NCI-H774 (cell line): ENCODE measurements around the gene EIF2A.
A peak's percentile ranks its signal among the peaks of the same experiment; 100 is the strongest.
"Not testable (repeated sequence)": the region's sequence is repeated elsewhere in the genome, so short reads cannot be mapped to it uniquely, and the experiment has no call there.

Experiments
- DNase-seq: peaks from one replicate; lab custom pipeline; 2025; lab: John Stamatoyannopoulos, UW

EIF2A gene

DNA sequence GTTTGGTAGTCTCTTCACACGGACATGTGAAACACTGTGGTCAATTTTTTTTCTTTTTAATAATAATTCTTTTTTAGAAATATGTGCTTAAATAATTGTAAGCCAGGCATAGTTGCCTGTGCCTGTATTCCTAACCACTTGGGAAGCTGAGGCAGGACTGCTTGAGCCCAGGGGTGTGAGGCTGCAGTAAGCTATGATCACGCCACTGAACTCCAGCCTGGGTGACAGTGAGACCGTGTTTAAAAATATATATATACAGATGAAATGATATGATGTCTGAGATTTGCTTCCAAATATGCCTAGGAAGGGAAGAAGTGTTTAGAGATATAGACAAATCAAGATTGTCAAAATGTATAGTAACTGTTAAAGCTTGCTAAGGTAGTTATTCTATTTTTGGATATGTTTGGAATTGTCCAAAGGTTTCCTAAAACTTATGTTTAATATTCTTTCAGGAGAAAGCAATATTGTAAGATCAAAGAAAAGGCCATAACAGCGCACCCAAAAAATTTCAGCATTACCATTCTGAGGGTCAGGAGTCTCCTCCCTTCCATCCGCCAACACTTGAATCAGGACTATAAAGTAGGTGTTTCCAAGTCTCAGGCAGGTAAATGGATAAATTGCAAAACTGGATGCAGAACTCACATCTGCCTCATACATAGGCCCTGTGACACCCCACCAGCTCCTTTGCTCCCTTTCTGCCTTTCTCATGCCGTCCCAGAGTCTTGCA is 56.0 kb downstream of the EIF2A start:
- no peak for DNase-seq

DNA sequence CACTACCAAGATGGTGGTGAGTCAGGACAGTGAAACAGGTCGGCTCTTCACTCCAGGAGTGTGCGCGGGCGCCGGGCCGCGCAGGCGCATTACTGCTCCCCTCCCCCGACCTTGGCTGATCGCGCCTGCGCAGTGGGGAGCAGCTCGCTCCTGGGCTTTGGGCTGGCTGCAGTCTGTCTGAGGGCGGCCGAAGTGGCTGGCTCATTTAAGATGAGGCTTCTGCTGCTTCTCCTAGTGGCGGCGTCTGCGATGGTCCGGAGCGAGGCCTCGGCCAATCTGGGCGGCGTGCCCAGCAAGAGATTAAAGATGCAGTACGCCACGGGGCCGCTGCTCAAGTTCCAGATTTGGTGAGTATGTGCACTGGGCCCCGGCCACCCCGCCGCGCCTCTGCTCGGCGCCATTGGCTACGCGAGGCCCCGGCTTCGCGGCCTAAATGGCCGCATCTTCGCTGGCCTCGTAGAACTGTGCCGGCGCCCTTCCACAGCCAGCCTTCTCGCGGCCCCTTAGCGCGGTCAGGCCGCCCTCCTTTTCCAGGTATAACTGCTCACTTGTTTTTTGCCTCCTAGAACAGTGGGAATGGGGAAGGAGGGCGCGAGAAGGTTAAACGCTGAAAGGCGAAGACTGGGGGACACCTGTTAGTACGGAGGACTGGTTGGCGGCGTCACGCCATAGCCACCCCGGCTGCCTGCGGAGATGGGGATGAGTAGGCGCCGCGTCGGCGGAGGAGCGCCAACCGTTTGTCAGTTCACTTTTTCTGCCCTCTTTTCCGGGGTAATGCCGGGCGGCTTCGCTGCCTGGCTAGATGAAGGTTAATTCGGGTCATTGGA is 56.8 kb downstream of the EIF2A start, which contains the start of gene SELENOT:
SELENOT (plus strand) TSS at position 169 of the 827 bp plus-strand sequence; CDS start at position 211, 42 bp downstream.
- DNase-seq, result peak; percentile 95

DNA sequence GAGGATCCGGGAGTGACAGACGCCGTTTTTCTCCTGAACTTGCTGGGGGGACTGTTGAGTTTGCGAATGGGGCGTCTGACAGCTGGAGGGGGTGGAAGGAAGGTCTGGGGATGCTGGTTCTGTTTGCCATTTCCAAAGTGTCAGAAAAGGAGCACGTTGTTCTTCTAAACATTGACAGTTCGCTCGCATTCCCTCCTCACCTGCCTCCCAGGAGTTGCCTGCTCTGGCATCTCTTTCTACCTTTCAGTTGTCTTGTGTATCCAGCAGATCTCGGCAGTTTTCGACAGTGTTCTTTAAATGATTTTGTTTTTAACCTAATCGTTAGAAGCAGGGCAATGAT is 57.4 kb downstream of the EIF2A start:
- DNase-seq, result no peak

DNA sequence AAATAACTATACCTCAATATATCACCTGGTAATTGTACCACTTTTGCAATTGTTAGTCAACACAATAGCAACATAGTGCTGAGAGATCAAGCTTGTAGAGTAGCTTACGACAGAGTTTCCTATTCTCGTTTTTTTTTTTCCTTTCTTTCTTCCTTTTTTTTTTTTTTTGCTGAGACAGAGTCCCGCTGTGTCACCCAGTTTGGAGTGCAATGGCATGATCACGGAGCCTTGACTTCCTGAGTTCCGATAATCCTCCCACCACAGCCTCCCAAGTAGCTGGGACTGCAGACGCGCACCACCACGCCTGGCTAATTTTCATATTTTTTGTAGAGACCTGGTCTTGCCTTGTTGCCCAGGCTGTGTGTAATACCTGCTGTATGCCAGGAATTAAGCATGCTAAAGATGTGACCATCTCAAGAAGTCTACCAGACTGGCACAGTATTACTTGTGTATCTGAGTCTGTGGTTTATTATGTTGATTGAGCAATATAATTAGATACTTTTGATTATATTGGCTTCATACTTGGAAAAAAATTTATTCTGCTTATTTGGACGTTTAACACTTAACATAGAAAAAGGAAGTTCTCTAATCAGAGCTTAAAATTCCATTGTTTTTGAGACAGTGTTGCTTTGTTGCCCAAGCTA is 59.5 kb downstream of the EIF2A start:
- DNase-seq, result no peak

DNA sequence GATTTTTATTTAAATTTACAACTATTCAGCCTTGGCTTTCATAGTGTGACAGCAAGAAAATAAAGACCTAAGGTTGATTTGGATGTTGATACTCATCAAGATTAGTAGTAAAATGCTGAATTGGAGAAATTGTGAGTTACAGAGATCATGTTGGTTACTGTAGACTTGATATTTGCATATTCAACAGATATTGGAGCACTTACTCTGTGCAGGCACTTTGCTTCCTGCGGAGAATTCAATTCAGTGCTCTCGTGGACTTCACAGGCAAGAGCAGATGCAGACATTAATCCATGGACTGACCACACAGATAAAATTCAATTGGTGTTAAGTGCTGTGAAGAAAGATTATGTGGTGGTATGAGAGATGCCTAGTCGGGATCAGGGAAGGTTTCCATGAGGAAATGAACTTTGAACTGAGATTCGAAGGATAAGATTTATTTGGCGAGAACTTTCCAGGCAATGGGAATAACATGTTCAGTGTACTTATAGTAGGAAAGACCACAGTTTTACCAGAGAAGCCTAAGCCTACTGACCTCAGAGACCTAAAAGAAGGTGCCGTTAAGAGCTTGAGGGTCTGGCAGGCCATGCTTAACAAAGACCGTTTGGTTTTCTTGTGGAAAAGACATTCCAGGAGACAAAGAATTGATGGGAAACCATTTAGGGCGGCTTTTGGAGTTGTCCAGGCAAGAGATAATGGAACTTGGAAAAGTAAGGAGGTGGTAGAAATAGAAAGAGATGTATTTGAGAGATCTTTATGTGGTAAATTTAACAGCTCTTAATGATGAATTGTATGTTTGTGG is 60.9 kb downstream of the EIF2A start:
- DNase-seq, result no peak

DNA sequence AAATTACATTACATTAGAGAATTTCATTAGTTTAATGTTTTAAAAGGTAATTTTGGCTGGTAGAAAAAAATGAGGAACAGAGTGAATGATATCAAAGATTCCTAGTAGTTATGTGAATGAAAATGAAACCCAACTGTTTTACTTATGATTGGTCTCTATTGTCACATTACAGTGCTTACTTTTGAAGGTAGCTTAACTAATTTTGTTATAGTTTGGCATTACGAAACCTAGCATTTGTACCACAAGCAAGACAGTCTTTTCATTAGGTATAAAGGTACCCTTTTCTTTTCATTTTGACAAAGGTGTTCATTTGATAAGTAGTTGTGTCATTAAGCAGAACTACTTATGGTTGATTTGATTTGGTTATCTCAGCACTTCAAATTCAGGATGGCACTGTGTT is 63.4 kb downstream of the EIF2A start:
- DNase-seq, result no peak

DNA sequence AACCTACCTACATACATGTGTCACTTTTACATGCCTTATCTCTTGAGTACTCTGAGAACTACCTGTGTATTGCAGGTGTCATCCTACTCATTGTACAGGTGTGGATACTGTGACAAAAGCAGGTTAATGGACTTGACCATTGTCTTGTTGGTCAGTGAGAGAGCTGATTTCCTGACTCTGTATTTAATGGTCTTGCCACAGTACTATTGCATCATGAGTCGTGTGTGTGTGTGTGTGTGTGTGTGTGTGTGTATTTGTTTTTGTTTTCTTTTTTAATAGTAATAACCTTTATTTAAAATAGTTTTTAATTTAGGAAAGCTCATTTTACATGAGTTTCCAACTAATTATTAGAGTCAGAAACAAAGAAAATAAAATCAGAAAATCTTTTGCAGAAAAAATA is 64.2 kb downstream of the EIF2A start:
- DNase-seq, result peak; percentile 37

DNA sequence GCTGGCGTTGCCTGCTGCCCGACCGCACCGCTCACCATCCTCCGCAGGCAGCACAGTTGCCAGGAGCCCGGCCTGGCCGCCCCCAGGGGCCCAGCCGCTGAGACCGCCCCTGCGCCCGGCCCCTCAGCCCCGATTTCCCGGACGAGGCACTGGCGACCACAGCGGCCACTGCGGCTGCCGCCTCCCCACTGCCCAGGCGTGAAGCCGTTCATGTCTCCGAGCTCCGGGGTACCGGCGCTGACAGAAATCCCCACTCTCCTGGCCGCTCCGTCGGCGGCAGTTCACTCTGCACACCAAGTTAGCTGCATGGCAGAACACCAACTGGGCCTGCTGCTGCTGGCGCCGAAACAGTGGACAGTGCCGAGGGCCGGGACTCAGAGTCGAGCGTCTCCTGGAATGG is 65.1 kb downstream of the EIF2A start:
- DNase-seq, result no peak

DNA sequence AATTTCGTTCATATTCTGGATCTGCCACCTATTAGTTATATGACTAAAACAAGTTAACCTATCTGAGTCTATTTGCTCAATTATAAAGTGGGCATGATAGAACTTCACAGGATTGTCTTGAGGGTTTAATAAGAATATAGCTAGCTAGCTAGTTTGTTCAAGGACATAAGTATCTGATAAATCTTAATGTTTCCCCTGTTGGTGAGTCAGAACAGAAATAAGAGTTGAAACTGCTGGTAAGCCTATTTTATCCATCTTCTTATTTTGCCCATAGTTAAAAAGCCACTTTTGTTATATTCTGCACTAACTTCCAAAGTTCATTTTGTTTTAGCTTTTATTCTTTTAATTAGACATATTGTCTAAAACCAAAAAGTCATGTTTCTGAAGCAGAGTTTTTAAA is 65.9 kb downstream of the EIF2A start:
- no peak for DNase-seq

DNA sequence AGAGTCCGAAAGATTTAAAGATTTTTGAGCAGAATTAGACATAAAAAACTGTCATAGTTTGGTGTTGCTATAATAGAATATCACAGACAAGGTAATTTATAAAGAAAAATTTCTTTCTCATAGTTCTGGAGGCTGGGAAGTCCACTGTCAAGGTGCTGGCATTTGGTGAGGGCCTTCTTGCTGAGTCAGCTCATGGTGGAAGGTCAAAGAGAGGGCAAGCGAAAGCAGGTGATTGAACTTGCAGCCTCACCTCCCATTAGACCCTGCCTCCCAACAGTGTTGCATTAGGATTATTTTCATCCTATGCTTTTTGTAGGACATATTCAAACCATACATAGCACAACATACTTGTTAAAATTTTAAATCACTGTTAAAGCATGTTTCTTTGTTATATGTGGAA is 66.4 kb downstream of the EIF2A start:
- no peak for DNase-seq

DNA sequence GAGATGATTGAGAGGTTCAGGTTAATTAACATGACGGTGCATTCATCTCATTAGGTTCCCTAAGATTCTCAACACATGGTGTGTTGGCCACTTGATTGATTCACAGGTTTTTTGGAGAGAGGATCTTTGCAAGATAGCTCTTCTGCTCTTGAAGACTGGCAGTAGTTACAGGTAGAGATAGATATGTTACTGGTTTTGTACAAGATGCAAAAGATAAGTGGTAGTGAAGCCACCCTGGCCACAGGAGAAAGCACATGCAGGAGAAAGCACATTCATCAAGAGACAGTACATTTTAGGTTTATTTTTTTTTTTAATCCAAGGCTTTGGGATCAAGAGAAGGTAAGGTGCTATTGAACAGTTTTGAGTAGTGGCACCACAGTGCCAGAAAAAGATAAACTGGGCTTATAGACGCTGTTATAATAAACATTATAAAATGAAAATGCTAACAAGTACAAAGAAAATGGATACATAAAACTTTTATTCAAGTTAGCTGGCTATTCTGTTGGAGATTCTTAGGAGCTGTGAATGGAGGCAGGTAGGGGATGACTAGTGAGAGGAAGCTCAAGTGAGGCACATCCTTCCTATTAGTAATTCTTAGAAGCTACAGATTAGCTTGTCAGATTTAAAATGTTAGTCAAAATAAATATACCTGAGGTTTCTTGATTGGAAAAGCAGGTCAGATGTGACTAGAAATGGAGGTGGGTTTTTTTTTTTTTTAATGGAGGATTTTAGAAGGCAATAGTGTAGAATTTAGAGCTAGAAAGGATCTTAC is 67.3 kb downstream of the EIF2A start:
- DNase-seq, result no peak

DNA sequence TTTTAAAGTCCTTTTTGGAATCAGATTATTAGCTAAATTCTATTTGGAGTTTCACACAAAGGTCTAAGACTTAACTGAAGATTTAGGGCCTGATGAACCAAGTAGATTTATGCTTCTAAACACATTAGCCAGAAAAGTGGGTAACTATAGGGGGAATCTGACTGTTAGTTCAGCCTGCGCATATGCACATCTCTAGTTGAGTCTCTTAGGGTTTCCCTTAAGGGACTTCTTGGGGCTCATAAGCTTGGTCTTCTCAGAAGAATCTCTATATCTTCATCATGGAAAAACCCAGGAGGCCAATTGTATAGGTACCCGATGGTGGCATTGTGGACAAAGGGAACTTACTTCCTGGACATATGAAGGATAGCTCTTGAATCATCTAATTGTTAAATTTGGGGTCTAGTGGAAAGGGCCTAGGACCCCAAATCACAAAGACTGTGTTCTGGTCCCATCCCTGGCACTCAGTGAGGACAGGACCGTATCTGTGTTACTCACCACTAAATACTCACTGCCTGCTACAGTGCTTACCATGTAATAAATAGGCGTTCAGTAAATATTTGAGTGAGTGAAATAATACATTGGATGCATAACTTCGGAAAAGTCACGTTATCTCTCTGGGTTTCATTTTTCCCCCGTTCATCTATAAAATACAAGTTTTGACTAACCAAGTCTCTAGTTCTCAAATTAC is 73.6 kb downstream of the EIF2A start:
- DNase-seq, result no peak

DNA sequence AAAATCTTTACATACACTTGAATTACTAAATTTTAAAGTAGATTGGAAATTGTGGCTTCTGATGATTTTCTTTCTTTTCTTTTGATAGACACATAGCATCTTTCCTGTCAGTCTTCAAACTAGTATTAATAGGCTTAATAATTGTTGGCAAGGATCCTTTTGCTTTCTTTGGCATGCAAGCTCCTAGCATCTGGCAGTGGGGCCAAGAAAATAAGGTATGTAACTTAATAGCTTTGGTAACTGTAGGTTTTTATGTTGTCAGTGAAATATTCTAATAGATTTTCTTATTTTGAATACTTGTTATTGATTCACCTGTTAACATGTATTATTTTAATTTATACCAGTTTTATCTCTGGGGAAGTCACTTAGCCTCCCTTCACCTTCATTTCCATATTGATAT is 76.4 kb downstream of the EIF2A start:
- not testable (repeated sequence) for DNase-seq

DNA sequence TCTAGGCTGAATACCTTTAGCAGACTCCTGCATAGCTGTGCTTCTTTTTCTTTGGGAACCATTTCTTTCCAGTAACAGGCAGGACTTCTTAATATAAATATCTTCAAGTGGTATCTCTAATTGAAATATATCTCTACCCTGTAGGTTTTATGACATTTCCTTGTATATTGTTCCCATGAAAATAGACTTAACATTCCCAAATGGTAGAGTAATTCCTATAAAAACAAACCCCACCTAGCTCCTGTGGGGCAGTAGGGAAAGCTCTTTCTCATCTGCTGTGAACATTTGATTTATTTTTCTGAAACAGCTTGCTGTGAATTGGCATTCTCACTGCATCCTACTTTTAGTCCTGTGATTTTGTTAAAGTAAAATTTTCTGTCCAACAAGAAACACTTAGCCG is 77.4 kb downstream of the EIF2A start:
- DNase-seq, result no peak

DNA sequence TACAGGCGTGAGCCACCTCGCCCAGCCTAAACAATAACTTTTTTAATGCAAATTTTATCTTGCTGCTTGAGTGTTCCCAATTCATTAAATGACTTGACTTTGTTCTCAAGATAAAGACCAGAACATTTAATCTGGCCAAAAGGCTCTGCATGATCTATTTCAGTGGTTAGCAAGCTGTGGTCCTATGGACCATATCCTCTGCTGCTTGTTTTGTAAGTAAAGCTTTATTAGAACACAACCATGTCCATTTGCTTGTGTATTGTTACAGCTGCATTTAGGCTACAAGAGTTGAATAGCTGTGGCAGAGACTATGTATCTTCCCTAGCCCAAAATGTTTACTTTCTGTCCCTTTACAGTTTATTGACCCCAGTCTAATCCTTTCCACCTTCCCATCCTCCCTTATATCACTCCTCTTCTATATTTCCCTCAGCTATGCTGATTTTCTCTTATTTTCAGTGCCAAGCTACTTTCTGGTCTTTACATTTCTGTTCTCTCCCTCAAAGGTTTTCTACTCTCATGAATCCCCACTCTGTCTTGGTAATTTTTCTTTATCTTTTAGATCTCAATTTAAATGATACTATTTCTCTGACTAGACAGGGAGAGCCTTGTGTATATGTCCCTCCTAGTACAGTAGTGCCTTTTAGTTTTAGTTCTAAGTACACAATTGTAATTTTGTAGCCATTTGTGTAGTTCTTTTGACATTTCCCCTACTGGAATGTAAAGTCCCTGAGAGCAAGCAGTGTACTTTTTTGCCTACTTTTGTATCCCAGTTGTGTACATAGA is 79.8 kb downstream of the EIF2A start:
- no peak for DNase-seq

DNA sequence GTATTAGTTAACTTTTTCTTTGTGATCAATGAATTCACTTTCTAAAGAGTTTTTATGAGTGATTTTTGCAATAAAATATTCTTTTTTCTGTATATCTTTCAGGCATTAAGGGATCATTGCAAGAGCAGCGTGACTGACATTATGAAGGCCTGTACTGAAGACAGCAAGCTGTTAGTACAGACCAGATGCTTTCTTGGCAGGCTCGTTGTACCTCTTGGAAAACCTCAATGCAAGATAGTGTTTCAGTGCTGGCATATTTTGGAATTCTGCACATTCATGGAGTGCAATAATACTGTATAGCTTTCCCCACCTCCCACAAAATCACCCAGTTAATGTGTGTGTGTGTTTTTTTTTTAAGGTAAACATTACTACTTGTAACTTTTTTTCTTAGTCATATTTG is 81.0 kb downstream of the EIF2A start:
- DNase-seq, result no peak

DNA sequence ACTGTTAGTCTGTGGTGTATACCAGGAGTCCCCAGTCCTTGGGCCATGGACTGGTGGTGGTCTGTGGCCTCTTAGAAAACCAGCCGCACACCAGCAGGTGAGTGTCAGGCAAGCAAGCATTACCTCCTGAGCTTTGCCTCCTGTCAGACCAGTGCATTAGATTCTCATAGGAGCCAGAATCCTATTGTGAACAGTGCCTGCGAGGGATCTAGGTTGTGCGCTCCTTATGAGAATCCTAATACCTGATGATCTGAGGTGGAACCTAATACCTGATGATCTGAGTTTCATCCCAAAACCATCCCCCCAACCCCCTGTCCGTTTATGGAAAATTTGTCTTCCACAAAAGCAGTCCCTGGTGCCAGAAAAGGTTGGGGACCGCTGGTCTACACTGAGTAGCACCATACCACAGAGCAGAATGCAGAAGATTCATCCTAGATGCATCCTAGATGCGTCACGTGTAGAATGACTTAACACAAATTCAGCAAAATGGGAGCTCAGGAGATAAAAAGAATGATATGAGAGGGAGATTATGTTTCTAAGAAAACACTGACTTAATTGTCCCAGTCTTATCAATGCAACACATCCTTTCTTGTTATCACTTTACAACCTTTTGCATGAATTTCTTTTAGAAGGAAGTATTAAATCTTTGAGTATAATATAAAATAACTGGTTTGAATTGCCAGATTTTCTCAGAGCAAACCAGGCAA is 85.1 kb downstream of the EIF2A start:
- DNase-seq, result no peak

DNA sequence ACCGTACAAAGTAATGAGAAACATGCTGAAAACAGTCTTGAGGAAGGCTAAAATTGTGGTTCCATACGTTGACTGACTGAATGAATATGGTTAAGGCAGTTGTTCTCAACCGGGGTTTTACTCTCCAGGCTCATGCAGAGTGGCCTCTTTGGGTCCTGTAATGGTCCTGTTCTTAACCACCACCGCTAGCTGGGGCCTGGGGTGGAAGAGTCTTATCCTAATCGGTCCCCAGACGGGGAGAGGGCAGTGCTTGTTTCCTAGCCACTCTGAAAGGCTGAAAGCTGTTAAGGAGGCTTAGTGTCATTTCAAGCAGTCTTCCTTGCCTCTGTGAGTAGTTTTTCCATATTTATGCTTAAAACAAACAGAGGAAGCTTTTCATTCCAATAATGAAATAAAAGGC is 88.5 kb downstream of the EIF2A start:
- no peak for DNase-seq

DNA sequence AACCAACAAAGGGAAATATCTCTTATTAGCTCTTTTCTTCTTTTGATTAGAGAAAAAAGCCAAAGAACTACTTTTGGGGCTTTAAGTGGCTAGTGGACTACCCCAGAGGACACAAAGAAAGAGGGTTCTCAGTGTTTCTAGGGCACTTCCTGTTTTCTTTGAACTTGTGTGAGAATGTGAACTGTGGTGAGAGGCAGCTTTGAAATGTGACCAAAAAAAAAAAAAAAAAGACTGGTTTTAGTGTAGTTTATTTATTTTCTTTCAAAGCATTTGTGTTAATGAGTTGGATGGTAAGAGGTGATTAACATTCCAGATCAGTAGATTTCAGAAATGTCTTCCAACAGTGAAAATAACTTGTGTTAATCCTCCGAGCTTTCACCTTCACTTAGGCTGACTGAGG is 88.9 kb downstream of the EIF2A start:
- DNase-seq, result no peak
